Transverse colon (tissue), 4 donors: ENCODE results near the gene PLA2G12B.

Experiments used
- POLR2A ChIP-seq: fragments of 450-650 bp; IDR thresholded peaks from one replicate; pipeline ENCODE4 v1.6.1; 2016; ENCODE audit warnings: antibody characterized with exemption, mild to moderate bottlenecking, moderate library complexity
- POLR2AphosphoS5 ChIP-seq, 3 donors: sonication (generic); formaldehyde crosslinking; IDR thresholded peaks; one replicate each; pipeline ENCODE4 v1.6.1; 2016; ENCODE audit warnings: antibody characterized with exemption in 3 of 3
- TF ChIP-seq, protein P1 (sequence below), 5 experiments: fragments of 200-600 bp in 3 of 5; fragments of 450-650 bp in 2 of 5; sonication (generic) in 3 of 5; IDR thresholded peaks; 1 replicate in 2 of 5; 2 replicates in 3 of 5; pipeline ENCODE4 v1.5.1; 2016 to 2017; ENCODE audit warnings: antibody characterized with exemption in 5 of 5, inconsistent platforms in 3 of 5, mild to moderate bottlenecking in 2 of 5, moderate library complexity in 1 of 5

DNA sequence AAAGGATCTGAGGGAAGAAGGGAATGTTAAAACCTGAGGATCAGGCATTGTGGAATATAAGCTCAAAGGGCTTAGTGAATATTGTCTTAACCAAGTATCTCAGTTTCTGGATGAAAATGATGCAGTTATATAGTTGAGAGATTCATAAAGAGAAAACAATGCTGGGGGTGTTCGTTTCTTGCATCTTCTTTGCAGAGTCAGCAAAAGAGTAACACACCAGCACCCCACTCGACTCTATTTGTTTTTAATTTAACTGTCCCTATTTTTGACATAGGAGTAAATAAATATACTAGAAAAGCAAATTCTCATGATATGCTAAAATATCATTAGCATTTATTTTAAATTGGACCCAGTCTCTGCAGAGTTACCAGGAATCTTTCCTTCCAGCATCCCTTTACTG is 68.7 kb downstream of the PLA2G12B start:
- TF ChIP-seq, protein P1, sequence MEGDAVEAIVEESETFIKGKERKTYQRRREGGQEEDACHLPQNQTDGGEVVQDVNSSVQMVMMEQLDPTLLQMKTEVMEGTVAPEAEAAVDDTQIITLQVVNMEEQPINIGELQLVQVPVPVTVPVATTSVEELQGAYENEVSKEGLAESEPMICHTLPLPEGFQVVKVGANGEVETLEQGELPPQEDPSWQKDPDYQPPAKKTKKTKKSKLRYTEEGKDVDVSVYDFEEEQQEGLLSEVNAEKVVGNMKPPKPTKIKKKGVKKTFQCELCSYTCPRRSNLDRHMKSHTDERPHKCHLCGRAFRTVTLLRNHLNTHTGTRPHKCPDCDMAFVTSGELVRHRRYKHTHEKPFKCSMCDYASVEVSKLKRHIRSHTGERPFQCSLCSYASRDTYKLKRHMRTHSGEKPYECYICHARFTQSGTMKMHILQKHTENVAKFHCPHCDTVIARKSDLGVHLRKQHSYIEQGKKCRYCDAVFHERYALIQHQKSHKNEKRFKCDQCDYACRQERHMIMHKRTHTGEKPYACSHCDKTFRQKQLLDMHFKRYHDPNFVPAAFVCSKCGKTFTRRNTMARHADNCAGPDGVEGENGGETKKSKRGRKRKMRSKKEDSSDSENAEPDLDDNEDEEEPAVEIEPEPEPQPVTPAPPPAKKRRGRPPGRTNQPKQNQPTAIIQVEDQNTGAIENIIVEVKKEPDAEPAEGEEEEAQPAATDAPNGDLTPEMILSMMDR (IDR thresholded peaks at IDR 0.05): no peak
- TF ChIP-seq POLR2AphosphoS5 (IDR thresholded peaks at IDR 0.05): no peak
- no peak for TF ChIP-seq POLR2A
